NCI-H1048 (cell line): ENCODE results near the gene SORCS2.

Experiments
- DNase-seq: peaks from one replicate; lab custom pipeline; 2025; lab: John Stamatoyannopoulos, UW

Gene SORCS2

DNA sequence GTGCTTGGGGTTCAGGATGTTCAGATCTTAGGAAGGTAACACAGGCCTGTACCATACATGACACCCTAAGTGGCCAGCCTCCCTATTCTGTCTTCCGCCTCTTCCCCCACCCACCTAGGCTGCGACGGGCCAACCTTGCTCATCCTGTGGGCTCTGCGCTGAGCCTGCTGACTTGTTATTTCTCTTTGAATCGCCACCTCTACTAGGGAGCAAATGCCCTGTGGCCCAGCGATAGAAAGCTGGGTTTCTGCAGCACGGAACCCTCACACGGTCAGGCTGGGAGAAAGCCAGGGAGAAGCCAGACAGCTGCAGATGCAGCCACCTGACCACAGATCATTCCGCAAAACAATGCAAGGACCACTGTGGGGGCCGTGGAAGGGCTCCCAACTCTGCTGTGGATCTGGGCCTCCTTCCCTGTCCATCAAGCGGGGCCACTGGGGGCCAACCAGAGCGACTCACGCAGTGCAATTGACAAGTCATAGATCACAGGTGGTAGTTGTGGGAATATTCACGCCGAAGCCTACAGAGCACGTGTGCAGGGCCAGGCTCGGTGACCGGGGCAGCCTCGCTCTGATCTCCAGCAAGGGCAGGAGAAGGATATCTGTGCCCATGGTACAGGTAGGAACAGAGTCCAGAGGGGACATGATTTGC lies 519.8 kb downstream of the SORCS2 start:
- DNase-seq, result no peak

DNA sequence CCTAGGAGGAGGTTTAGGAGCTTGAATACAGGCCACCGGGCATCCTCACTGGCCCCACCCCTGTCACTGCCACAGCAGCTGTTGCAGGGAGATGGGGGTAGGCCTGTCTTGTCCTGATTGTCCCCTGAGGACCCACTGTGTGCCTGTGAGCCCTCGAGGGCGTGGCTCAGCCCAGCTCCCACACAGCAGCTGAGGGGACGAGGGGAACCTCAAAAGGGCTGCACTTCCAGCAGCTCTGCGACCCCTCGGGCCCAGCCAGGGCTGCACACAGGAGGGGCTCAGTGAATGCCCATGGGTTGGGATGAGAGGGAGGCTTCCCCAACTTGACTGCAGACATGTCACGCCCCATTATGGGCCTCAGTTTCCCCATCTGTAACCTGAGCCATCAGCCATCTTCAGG lies 521.4 kb downstream of the SORCS2 start:
- DNase-seq, result no peak

GRCh38 chr4:7714176-7714575 lies 521.8 kb downstream of the SORCS2 start:
- no peak for DNase-seq

- no peak for DNase-seq
Observed at GRCh38 chr4:7714738-7715137, 522.4 kb downstream of the SORCS2 start.

DNA sequence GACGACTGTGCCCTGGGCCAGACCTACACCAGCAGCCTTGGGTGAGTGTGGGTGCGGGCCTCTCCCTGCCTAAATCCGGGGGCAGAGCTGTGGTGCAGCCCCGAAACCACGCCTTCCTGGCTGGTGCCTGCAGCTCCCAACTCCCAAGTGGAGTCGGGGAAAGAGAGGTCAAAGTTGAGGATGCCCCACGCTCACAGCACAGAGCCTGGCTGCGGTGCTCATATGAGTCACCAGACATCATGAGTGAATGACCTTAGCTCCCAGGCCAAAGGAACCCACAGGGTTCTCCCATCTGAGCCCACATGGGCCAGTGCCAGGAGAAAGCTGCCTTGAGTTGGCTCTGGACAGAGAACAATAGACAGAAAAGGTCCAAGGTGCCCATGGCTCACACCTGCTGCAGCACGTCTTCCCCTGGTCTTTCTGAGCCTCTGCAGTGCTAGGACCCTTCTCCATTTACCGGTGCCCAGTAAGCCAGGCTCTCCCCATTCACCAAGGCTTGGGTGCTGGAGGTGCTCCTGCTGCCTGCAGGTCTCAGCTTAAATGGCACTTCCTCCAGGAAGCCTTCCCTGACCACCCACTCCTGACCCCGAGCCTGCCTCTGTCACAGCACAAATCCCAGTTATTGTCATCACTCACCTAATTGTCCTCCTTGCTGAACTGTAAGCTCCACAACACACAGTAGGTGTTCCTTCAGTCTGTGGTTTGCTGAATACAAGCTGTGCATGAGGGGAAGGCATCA lies 523.1 kb downstream of the SORCS2 start:
- DNase-seq, result no peak

- no peak for DNase-seq
Observed at GRCh38 chr4:7716010-7716721, 523.8 kb downstream of the SORCS2 start.

- DNase-seq, result no peak
Observed at GRCh38 chr4:7717161-7717560, 524.8 kb downstream of the SORCS2 start.

- DNase-seq, result no peak
Observed at GRCh38 chr4:7717946-7718490, 525.7 kb downstream of the SORCS2 start.

GRCh38 chr4:7719354-7720174 lies 527.2 kb downstream of the SORCS2 start:
- DNase-seq, result no peak

DNA sequence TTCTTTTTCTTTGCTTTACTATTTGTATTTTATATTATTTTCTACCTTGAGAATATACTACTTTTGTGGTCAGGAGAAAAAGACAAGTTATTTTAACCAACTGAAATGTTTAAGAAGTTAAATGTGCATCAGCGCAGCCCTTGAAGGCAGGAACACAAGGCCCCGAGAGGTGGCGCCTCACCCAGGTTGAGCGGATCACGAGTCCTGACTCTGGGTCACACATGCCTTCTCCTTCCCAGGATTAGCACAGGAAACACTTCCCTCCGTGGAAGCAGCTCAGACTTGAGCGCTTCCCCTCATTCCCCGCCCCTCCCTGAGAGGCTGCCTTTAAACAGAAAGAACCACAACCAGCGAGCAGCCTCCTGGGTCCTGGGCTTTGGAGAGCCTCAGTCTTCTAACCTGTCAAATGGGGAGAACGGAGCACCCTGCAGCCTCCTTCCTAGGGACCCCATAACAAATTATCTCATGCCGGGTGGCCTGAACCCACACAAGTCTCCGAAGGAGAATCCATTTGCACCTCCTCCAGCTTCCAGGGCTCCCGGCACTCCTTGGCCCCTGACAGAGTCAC lies 529.7 kb downstream of the SORCS2 start:
- DNase-seq, result no peak

DNA sequence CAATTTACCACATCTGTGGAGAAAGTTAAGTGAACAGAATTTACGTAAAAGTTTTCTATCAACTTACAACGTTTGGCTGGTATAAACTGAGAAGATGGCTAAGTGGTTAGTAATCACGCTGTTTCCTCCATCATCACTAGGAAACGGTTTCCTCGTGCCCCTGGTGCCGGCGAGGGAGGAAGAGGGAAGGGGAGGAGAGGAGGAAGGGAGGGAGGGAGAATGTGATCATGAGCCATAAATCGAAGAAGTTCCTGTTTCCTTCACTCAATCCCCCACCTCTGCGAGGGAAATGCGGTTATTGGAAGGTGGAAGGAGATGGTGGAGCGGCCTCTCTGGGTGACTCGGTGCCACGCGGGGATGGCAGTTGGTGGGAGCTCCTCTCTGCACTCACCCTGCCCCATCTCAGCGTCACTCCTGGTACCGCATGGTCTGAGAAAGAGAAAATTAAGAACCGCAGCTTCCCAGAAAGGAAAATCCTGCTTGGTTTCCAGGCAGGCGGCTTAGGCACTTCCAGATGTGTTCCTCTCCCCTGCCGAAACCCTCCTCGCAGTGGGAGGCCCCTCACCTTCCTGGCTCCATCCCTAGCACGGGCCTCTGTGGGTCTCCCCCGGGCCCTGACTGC lies 530.5 kb downstream of the SORCS2 start:
- no peak for DNase-seq

DNA sequence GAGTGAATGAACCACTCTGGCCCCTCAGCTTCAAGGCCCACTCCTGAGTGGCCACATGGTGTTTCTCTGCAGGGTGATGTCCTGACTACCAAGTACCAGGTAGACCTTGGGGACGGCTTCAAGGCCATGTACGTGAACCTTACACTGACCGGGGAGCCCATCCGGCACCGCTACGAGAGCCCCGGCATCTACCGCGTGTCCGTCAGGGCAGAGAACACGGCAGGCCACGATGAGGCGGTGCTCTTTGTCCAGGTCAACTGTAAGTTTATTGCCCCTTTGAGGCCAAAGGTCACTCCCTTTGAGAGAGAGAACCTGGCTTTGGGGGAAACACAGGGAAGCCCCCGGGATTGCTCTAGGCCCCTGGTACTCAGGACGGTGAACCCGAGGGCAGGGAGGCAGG lies 531.3 kb downstream of the SORCS2 start:
- no peak for DNase-seq

GRCh38 chr4:7725951-7726350 lies 533.6 kb downstream of the SORCS2 start:
- no peak for DNase-seq

DNA sequence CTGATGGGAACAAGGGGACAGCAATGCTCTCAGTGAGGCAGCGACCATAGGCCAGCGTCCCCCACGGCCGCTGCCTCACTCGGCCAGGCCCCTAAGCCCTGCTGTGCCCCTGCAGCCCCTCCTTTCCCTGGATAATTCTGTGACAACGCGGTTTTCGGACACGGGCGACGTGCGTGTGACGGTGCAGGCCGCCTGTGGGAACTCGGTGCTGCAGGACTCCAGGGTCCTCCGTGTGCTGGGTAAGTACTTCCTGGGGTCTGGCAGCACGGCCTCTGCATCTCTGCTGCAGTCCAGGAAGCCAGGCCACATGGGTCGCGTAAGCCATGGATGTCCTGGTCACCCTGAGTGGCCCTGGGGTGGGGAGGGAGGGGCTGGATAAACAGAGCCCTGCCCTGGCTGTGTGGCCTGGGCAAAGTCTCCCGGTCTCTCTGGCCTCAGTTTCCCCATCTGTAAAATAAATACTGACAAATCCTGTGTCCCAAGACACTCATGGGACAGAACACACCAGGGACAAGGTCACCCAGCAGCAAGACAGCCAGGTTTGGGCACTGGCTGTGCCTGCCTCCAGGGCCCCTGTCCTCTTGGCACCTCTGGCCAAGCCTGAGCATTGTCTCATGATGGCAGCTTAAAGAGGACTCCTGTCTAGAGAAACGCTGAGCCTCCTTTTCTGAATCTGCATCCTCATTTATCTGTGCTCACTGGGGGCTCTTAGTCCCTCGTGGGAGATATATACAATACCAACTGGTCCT lies 534.5 kb downstream of the SORCS2 start:
- no peak for DNase-seq

GRCh38 chr4:7727749-7728148 lies 535.4 kb downstream of the SORCS2 start:
- DNase-seq, result no peak

DNA sequence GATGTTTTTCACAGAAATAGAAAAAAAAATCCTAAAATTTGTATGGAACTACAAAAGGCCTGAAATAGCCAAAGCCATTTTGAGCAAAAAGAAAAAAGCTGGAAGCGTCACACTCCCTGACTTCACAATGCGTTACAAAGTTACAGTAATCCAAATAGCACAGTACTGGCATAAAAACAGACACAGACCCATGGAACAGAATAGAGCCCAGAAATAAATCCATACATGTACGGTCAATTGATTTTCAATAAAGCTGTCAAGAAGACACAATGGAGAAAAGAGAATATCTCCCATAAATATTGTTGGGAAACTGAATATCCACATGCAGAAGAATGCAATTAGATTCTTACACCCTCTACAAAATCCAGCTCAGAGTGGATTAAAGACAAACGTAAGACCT lies 539.1 kb downstream of the SORCS2 start:
- DNase-seq, result no peak

GRCh38 chr4:7732263-7732662 lies 539.9 kb downstream of the SORCS2 start:
- DNase-seq, result no peak

DNA sequence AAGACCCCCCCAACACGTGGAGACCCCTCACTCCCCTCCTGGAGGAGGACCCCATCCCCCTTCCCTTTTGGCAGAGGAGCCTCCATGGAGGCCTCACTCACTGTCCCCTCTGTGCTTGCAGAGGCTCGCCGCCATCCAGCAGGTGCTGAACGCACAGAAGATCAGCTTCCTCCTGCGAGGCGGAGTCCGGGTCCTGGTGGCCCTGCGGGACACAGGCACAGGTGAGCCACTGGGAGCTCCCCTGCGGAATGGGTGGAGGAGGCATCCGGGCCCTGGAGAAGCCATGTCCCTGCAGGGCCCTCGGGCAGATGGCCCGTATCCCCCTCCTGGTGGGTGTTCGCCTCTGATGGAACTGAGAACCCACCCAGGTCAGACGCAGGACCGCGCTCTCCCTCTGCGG lies 540.9 kb downstream of the SORCS2 start:
- no peak for DNase-seq

DNA sequence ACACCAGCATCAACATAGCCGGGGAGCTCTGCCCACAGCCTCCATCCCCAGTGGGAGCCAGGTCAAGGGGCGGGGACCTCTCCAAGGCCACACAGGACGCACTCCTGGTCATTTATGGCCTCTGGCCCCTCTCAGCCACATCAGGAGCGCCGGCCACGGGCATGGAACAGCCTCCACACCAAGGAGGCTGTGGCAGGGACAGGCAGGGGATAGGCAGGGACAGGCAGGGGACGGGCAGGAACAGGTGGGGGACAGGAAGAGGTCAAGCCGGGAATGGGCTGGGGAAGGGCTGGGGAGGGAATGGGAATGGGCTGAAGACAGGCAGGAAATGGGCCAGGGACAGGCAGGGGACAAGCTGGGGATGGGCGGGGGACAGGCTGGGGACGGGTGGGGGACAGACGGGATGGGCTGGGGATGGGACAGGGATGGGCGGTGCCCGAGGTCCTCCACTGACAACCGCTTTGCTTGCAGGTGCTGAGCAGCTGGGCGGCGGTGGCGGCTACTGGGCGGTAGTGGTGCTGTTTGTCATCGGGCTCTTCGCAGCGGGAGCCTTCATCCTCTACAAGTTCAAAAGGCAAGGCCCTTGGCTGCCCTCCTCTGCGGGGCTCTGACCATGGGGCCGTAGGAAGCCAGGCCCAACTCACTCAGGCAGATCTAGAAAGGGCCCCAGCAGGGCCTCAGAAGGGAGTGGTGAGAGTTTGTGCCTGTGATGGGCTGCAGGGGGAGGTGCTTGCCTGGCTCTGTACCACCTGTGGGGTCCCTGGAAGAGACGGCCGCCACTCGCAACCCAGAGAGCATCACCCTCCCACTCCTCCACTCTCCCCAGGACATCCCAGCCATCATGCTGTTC lies 541.7 kb downstream of the SORCS2 start:
- DNase-seq, result no peak
